ENCODE data around the gene TCAP. TPM values are rescaled to one million over a fixed set of nuclear protein-coding genes. Genes with fewer than 3 reads are reported as not detected.

TCAP gene
- 0.17 and 0.30 TPM in 2 replicates for total RNA-seq

GRCh38 chr17:39664581-39665561 is at the start of gene TCAP:
TCAP (plus strand) TSS chr17:39665349; CDS start chr17:39665360, 11 bp downstream.

GRCh38 chr17:39626171-39627046 is 38.7 kb upstream of the TCAP start, which contains the start of gene PPP1R1B:
PPP1R1B (plus strand) TSS chr17:39626952; CDS start chr17:39627393, 441 bp downstream.

GRCh38 chr17:39636927-39637736 is 28.0 kb upstream of the TCAP start, which contains the start of gene STARD3:
STARD3 (plus strand) TSS chr17:39637144; CDS start chr17:39653532, 16,388 bp downstream.

GRCh38 chr17:39667945-39668924 is 3.1 kb downstream of the TCAP start, which contains the start of gene PNMT:
PNMT (plus strand) TSS chr17:39668453; CDS start chr17:39668476, 23 bp downstream.

GRCh38 chr17:39687546-39688474 is 22.7 kb downstream of the TCAP start, which contains the start of gene PGAP3:
PGAP3 (minus strand) TSS chr17:39688057; CDS start chr17:39688014, 43 bp downstream.

GRCh38 chr17:39699818-39700147 is 34.6 kb downstream of the TCAP start, which contains the start of gene ERBB2:
ERBB2 (plus strand) TSS chr17:39700064; CDS start chr17:39700239, 175 bp downstream.

Other genes starting within 250 kb of the TCAP start
- gene MED1, start 214.1 kb upstream of the TCAP start, total RNA-seq, result 16.8 and 17.5 TPM in 2 replicates
- gene CDK12, start 203.9 kb upstream of the TCAP start, total RNA-seq, result 13.2 and 16.0 TPM in 2 replicates
- not detected in 2 replicates for gene NEUROD2, start 57.4 kb upstream of the TCAP start, total RNA-seq
- 0.45 TPM in 1 of 2 replicates, not detected in the other for gene PPP1R1B, start 38.4 kb upstream of the TCAP start, total RNA-seq
- gene STARD3, start 28.2 kb upstream of the TCAP start, total RNA-seq, result 39.1 and 40.9 TPM in 2 replicates
- not detected in 2 replicates for gene PNMT, start 3.1 kb downstream of the TCAP start, total RNA-seq
- gene PGAP3, start 22.7 kb downstream of the TCAP start, total RNA-seq, result 7.9 and 9.1 TPM in 2 replicates
- gene ERBB2, start 34.7 kb downstream of the TCAP start, total RNA-seq, result 27.7 and 35.5 TPM in 2 replicates
- 71.5 and 77.4 TPM in 2 replicates for gene MIEN1, start 65.2 kb downstream of the TCAP start, total RNA-seq
- 0.45 and 0.84 TPM in 2 replicates for gene GRB7, start 72.6 kb downstream of the TCAP start, total RNA-seq
- not detected in 2 replicates for gene IKZF3, start 199.0 kb downstream of the TCAP start, total RNA-seq
- gene ZPBP2, start 202.9 kb downstream of the TCAP start, total RNA-seq, result not detected in 2 replicates